Upper lobe of left lung (tissue), 6 donors: ENCODE data around the gene TEX22. TPM values are rescaled to one million over a fixed set of nuclear protein-coding genes. Genes with fewer than 3 reads are reported as not detected.

ENCODE experiments used
- ATAC-seq, 2 donors: fragments of 200-7000 bp; cut with Tn5 transposase; one replicate each; pipeline ENCODE4 v1.9.1; 2022; ENCODE audit warnings: mild to moderate bottlenecking in 2 of 2, moderate library complexity in 2 of 2; ENCODE audit not compliant: low FRiP score in 2 of 2
- DNase-seq, 2 donors: peaks; one replicate each; pipeline ENCODE4 v3.0.0-alpha.2; 2019 to 2020
- H3K27ac ChIP-seq, 4 donors: fragments of 200-600 bp; sonication (generic); one replicate each; pipeline ENCODE4 v1.5.1; 2016 to 2019
- H3K27me3 ChIP-seq, 4 donors: fragments of 200-600 bp; sonication (generic); one replicate each; pipeline ENCODE4 v1.5.1; 2017 to 2019
- H3K36me3 ChIP-seq, 4 donors: fragments of 200-600 bp; sonication (generic); one replicate each; pipeline ENCODE4 v1.5.1; 2016 to 2019
- H3K4me1 ChIP-seq, 4 donors: fragments of 200-600 bp; sonication (generic); one replicate each; pipeline ENCODE4 v1.5.1; 2018 to 2019
- H3K4me3 ChIP-seq, 4 donors: fragments of 200-600 bp; sonication (generic); one replicate each; pipeline ENCODE4 v1.5.1; 2017 to 2019; ENCODE audit warnings: mild to moderate bottlenecking in 2 of 4, moderate library complexity in 1 of 4
- H3K9me3 ChIP-seq, 4 donors: fragments of 200-600 bp; sonication (generic); one replicate each; pipeline ENCODE4 v1.5.1; 2018 to 2019
- CTCF ChIP-seq, 6 experiments: fragments of 450-650 bp in 4 of 6; fragments of 200-600 bp in 2 of 6; sonication (generic) in 2 of 6; IDR thresholded peaks; one replicate each; pipeline ENCODE4 v1.5.1; 2016 to 2019; ENCODE audit warnings: antibody characterized with exemption in 6 of 6
- EP300 ChIP-seq, 4 donors: sonication (generic); formaldehyde crosslinking; IDR thresholded peaks; one replicate each; pipeline ENCODE4 v1.5.1; 2017; ENCODE audit warnings: antibody characterized with exemption in 4 of 4, control low read depth in 2 of 4
- POLR2A ChIP-seq, 4 donors: fragments of 450-650 bp; IDR thresholded peaks; one replicate each; pipeline ENCODE4 v1.5.1; 2016 to 2017; ENCODE audit warnings: antibody characterized with exemption in 4 of 4, mild to moderate bottlenecking in 2 of 4
- POLR2AphosphoS5 ChIP-seq, 2 donors: sonication (generic); formaldehyde crosslinking; IDR thresholded peaks; one replicate each; pipeline ENCODE4 v1.5.1; 2017; ENCODE audit warnings: antibody characterized with exemption in 2 of 2
- WGBS, 2 donors: methylation state at CpG; one replicate each; pipeline ENCODE4 v1.1.5; 2017 to 2018; 5-methylcytosine and 5-hydroxymethylcytosine counted together
- total RNA-seq, 6 donors: library from RNA; depleted of rRNA in 4 of 6; stranded (reverse); fragments of >200 nt in 4 of 6; gene quantifications; one replicate each; pipeline versions ENCODE4 v1.1.0 to v1.2.1, GENCODE V29; 2016 to 2021
- donor health status: DM: no; HTN: no; CAD: no; lungs with moderate emphysema.
- donor health status: DM: no; HTN: yes; CAD: no; lungs with severe emphysema.

TEX22 gene
- total RNA-seq, 6 donors from 2014 or later: 1.2 to 2.1 (median 1.9) TPM; not detected in 3

GRCh38 chr14:105351410-105351809 lies 46.9 kb upstream of the TEX22 start:
- WGBS, 2 donors: 97 to 98% methylated on average over 3 of the region's 3 CpGs
- no peak for ATAC-seq
- Histone ChIP-seq H3K9me3 (no peaks in the 10 kb centered on the region), H3K27ac (peak overlapping the region in 1 of 4 donors; percentile 9), H3K4me1 (peaks cover 3 to 7% (median 5%) of the 10 kb centered on the region in 4 donors), H3K4me3 (no peak overlapping the region), H3K36me3 (peaks cover 4 to 28% (median 22%) of the 10 kb centered on the region in 4 donors), H3K27me3 (no peaks in the 10 kb centered on the region)
- no peak for DNase-seq
- no peak for TF ChIP-seq POLR2A (IDR thresholded peaks at IDR 0.05)
- TF ChIP-seq EP300 (IDR thresholded peaks at IDR 0.05): no peak
- TF ChIP-seq CTCF (IDR thresholded peaks at IDR 0.05): no peak
- no peak for TF ChIP-seq POLR2AphosphoS5 (IDR thresholded peaks at IDR 0.05)

GRCh38 chr14:105351920-105352851 lies 46.2 kb upstream of the TEX22 start:
- Histone ChIP-seq H3K4me3 (no peak overlapping the region), H3K27ac (peak overlapping the region in 1 of 4 donors; percentile 9), H3K9me3 (no peaks in the 10 kb centered on the region), H3K36me3 (peaks cover 4 to 31% (median 23%) of the 10 kb centered on the region in 4 donors), H3K27me3 (no peaks in the 10 kb centered on the region), H3K4me1 (peaks cover 3 to 7% (median 5%) of the 10 kb centered on the region in 4 donors)
- peak; percentile 86 to 87 for ATAC-seq
- WGBS, 2 donors: 52 to 66% methylated on average over 10 to 26 of the region's 26 CpGs
- DNase-seq: peak in 1 of 2 donors; percentile 87
- TF ChIP-seq POLR2A (IDR thresholded peaks at IDR 0.05) (no peak), CTCF (IDR thresholded peaks at IDR 0.05) (peak; percentile 85 to 95 (median 90))

- Histone ChIP-seq H3K27me3 (no peaks in the 10 kb centered on the region), H3K4me3 (no peak overlapping the region), H3K36me3 (peaks cover 4 to 35% (median 23%) of the 10 kb centered on the region in 4 donors), H3K4me1 (peaks cover 3 to 7% (median 5%) of the 10 kb centered on the region in 4 donors), H3K9me3 (no peaks in the 10 kb centered on the region), H3K27ac (no peak overlapping the region)
- 94 to 100% methylated on average over 1 of the region's 10 CpGs for WGBS, 2 donors
- ATAC-seq (no peak), DNase-seq (no peak)
- TF ChIP-seq POLR2A (IDR thresholded peaks at IDR 0.05) (no peak), CTCF (IDR thresholded peaks at IDR 0.05) (no peak), EP300 (IDR thresholded peaks at IDR 0.05) (no peak), POLR2AphosphoS5 (IDR thresholded peaks at IDR 0.05) (no peak)
These were observed 45.2 kb upstream of the TEX22 start for GRCh38 chr14:105353136-105353535.

GRCh38 chr14:105354541-105354940 lies 43.8 kb upstream of the TEX22 start:
- no peak overlapping the region for H3K27ac ChIP-seq
- 95 to 100% methylated on average over 3 to 20 of the region's 20 CpGs for WGBS, 2 donors
- H3K9me3 ChIP-seq: no peaks in the 10 kb centered on the region
- H3K4me3 ChIP-seq: no peak overlapping the region
- H3K36me3 ChIP-seq: peaks cover 4 to 41% (median 25%) of the 10 kb centered on the region in 4 donors
- ATAC-seq: no peak
- no peaks in the 10 kb centered on the region for H3K27me3 ChIP-seq
- TF ChIP-seq POLR2A (IDR thresholded peaks at IDR 0.05): no peak
- no peak for TF ChIP-seq POLR2AphosphoS5 (IDR thresholded peaks at IDR 0.05)
- no peak for TF ChIP-seq CTCF (IDR thresholded peaks at IDR 0.05)
- TF ChIP-seq EP300 (IDR thresholded peaks at IDR 0.05): no peak
- peak in 1 of 2 donors; percentile 76 for DNase-seq
- peaks cover 3 to 7% (median 5%) of the 10 kb centered on the region in 4 donors for H3K4me1 ChIP-seq
